Measurements from ENCODE around the gene ALKBH2.

DNA sequence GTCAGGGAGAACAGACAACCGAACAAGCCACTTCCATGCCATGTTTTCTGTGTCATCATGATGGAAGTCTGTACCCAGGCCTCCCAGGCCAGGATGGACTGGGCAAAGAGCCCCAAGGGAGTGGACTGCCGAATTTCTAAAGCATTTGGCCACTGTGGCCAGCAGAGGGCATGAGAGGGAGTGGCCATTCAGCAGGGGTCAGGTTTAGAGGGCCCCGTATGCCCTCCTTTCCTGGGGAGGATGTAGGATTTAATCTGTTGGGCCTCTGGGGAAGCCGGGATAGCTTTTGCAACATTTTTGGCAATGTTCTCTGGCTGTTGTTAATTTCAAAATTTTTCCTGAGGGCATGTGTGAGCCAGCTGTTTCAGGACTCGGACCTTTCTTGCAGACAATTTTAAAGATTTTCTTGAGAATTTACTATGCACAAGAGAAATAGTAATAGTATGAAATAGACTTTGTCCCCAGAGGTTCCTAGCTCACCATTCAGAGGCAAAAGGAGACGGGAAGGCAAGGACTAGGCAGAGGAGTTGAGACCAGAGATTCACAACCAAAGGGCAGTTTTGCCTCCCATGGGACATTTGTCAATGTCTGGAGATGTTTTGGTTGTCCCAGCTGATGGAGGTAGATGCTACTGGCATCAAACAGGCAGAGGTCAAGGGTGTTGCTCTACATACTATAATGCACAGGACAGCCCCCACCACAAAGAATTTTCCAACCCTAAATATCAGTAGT lies 41.1 kb upstream of the ALKBH2 start:
- TF ChIP-seq, protein P1, sequence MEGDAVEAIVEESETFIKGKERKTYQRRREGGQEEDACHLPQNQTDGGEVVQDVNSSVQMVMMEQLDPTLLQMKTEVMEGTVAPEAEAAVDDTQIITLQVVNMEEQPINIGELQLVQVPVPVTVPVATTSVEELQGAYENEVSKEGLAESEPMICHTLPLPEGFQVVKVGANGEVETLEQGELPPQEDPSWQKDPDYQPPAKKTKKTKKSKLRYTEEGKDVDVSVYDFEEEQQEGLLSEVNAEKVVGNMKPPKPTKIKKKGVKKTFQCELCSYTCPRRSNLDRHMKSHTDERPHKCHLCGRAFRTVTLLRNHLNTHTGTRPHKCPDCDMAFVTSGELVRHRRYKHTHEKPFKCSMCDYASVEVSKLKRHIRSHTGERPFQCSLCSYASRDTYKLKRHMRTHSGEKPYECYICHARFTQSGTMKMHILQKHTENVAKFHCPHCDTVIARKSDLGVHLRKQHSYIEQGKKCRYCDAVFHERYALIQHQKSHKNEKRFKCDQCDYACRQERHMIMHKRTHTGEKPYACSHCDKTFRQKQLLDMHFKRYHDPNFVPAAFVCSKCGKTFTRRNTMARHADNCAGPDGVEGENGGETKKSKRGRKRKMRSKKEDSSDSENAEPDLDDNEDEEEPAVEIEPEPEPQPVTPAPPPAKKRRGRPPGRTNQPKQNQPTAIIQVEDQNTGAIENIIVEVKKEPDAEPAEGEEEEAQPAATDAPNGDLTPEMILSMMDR (conservative IDR thresholded peaks at IDR 0.05; ENCODE audit: low read depth in 2 of 2) = peak; percentile 78 to 86
- TF ChIP-seq, protein P2, sequence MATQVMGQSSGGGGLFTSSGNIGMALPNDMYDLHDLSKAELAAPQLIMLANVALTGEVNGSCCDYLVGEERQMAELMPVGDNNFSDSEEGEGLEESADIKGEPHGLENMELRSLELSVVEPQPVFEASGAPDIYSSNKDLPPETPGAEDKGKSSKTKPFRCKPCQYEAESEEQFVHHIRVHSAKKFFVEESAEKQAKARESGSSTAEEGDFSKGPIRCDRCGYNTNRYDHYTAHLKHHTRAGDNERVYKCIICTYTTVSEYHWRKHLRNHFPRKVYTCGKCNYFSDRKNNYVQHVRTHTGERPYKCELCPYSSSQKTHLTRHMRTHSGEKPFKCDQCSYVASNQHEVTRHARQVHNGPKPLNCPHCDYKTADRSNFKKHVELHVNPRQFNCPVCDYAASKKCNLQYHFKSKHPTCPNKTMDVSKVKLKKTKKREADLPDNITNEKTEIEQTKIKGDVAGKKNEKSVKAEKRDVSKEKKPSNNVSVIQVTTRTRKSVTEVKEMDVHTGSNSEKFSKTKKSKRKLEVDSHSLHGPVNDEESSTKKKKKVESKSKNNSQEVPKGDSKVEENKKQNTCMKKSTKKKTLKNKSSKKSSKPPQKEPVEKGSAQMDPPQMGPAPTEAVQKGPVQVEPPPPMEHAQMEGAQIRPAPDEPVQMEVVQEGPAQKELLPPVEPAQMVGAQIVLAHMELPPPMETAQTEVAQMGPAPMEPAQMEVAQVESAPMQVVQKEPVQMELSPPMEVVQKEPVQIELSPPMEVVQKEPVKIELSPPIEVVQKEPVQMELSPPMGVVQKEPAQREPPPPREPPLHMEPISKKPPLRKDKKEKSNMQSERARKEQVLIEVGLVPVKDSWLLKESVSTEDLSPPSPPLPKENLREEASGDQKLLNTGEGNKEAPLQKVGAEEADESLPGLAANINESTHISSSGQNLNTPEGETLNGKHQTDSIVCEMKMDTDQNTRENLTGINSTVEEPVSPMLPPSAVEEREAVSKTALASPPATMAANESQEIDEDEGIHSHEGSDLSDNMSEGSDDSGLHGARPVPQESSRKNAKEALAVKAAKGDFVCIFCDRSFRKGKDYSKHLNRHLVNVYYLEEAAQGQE (IDR thresholded peaks at IDR 0.05; ENCODE audit: unreplicated experiment) = no peak
- TF ChIP-seq EZH2 (IDR thresholded peaks at IDR 0.05; ENCODE audit: low read depth, unreplicated experiment) (no peak), POLR2AphosphoS5 (IDR thresholded peaks at IDR 0.05; ENCODE audit: low read depth) (no peak), STAT1 (IDR thresholded peaks at IDR 0.05; ENCODE audit: unreplicated experiment) (no peak), CREB1 (CRISPR knock-in tag; IDR thresholded peaks at IDR 0.05; ENCODE audit: low read depth) (no peak), JUNB (IDR thresholded peaks at IDR 0.05; ENCODE audit: unreplicated experiment) (no peak), EZH2phosphoT487 (IDR thresholded peaks at IDR 0.05; ENCODE audit: unreplicated experiment) (no peak), ZNF114 (CRISPR knock-in tag; IDR thresholded peaks at IDR 0.05) (no peak)
- TF ChIP-seq, protein P3, sequence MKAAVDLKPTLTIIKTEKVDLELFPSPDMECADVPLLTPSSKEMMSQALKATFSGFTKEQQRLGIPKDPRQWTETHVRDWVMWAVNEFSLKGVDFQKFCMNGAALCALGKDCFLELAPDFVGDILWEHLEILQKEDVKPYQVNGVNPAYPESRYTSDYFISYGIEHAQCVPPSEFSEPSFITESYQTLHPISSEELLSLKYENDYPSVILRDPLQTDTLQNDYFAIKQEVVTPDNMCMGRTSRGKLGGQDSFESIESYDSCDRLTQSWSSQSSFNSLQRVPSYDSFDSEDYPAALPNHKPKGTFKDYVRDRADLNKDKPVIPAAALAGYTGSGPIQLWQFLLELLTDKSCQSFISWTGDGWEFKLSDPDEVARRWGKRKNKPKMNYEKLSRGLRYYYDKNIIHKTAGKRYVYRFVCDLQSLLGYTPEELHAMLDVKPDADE (IDR thresholded peaks at IDR 0.05) = no peak
- TF ChIP-seq, protein P4, sequence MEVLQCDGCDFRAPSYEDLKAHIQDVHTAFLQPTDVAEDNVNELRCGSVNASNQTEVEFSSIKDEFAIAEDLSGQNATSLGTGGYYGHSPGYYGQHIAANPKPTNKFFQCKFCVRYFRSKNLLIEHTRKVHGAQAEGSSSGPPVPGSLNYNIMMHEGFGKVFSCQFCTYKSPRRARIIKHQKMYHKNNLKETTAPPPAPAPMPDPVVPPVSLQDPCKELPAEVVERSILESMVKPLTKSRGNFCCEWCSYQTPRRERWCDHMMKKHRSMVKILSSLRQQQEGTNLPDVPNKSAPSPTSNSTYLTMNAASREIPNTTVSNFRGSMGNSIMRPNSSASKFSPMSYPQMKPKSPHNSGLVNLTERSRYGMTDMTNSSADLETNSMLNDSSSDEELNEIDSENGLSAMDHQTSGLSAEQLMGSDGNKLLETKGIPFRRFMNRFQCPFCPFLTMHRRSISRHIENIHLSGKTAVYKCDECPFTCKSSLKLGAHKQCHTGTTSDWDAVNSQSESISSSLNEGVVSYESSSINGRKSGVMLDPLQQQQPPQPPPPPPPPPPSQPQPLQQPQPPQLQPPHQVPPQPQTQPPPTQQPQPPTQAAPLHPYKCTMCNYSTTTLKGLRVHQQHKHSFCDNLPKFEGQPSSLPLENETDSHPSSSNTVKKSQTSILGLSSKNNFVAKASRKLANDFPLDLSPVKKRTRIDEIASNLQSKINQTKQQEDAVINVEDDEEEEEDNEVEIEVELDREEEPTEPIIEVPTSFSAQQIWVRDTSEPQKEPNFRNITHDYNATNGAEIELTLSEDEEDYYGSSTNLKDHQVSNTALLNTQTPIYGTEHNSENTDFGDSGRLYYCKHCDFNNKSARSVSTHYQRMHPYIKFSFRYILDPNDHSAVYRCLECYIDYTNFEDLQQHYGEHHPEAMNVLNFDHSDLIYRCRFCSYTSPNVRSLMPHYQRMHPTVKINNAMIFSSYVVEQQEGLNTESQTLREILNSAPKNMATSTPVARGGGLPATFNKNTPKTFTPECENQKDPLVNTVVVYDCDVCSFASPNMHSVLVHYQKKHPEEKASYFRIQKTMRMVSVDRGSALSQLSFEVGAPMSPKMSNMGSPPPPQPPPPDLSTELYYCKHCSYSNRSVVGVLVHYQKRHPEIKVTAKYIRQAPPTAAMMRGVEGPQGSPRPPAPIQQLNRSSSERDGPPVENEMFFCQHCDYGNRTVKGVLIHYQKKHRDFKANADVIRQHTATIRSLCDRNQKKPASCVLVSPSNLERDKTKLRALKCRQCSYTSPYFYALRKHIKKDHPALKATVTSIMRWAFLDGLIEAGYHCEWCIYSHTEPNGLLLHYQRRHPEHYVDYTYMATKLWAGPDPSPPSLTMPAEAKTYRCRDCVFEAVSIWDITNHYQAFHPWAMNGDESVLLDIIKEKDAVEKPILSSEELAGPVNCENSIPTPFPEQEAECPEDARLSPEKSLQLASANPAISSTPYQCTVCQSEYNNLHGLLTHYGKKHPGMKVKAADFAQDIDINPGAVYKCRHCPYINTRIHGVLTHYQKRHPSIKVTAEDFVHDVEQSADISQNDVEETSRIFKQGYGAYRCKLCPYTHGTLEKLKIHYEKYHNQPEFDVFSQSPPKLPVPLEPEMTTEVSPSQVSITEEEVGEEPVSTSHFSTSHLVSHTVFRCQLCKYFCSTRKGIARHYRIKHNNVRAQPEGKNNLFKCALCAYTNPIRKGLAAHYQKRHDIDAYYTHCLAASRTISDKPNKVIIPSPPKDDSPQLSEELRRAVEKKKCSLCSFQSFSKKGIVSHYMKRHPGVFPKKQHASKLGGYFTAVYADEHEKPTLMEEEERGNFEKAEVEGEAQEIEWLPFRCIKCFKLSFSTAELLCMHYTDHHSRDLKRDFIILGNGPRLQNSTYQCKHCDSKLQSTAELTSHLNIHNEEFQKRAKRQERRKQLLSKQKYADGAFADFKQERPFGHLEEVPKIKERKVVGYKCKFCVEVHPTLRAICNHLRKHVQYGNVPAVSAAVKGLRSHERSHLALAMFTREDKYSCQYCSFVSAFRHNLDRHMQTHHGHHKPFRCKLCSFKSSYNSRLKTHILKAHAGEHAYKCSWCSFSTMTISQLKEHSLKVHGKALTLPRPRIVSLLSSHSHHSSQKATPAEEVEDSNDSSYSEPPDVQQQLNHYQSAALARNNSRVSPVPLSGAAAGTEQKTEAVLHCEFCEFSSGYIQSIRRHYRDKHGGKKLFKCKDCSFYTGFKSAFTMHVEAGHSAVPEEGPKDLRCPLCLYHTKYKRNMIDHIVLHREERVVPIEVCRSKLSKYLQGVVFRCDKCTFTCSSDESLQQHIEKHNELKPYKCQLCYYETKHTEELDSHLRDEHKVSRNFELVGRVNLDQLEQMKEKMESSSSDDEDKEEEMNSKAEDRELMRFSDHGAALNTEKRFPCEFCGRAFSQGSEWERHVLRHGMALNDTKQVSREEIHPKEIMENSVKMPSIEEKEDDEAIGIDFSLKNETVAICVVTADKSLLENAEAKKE (CRISPR knock-in tag; IDR thresholded peaks at IDR 0.05) = no peak
